ENCODE measurements around the gene KDM2A.

Gene KDM2A

DNA sequence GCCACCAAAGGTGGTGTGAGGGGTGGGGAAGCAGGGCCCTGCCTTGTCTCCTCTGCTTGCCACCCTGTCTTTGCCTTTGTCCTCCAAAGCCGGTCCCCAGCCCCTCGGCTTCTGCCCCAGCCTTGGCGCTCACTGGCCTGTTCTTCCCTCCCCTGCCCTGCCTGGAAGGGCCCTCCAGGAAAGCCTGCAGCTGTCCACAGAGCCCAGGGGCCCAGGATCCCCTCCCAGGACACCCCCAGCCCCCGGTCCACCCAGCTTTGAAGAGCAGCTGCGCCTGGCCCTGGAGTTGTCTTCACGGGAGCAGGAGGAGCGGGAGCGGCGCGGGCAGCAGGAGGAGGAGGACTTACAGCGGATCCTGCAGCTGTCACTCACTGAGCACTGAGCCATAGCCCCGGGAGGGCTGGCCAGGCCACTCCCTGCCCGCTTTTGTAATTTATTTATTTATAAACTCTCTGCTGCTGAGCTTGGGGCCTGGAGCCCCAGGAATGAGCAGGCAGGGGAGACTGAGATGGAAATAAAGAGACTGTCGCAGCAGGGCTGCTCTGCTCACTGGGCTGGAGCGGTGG is 183.0 kb downstream of the KDM2A start:
- Mint-ChIP-seq H3K9me3 (peaks cover 6% of the 10 kb centered on the region), H3K27ac (peak overlapping the region; percentile 89 to 94 (median 94)), H3K4me1 (peaks cover 5% of the 10 kb centered on the region), H3K36me3 (ENCODE audit: low read depth) (peaks cover 21% of the 10 kb centered on the region), H3K4me3 (peak overlapping the region; percentile 81 to 88 (median 87)), H3K27me3 (ENCODE audit: low read depth) (peaks cover 4% of the 10 kb centered on the region)
- TF ChIP-seq, protein P1, sequence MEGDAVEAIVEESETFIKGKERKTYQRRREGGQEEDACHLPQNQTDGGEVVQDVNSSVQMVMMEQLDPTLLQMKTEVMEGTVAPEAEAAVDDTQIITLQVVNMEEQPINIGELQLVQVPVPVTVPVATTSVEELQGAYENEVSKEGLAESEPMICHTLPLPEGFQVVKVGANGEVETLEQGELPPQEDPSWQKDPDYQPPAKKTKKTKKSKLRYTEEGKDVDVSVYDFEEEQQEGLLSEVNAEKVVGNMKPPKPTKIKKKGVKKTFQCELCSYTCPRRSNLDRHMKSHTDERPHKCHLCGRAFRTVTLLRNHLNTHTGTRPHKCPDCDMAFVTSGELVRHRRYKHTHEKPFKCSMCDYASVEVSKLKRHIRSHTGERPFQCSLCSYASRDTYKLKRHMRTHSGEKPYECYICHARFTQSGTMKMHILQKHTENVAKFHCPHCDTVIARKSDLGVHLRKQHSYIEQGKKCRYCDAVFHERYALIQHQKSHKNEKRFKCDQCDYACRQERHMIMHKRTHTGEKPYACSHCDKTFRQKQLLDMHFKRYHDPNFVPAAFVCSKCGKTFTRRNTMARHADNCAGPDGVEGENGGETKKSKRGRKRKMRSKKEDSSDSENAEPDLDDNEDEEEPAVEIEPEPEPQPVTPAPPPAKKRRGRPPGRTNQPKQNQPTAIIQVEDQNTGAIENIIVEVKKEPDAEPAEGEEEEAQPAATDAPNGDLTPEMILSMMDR (IDR thresholded peaks at IDR 0.05; ENCODE audit: unreplicated experiment in 3 of 3): no peak

DNA sequence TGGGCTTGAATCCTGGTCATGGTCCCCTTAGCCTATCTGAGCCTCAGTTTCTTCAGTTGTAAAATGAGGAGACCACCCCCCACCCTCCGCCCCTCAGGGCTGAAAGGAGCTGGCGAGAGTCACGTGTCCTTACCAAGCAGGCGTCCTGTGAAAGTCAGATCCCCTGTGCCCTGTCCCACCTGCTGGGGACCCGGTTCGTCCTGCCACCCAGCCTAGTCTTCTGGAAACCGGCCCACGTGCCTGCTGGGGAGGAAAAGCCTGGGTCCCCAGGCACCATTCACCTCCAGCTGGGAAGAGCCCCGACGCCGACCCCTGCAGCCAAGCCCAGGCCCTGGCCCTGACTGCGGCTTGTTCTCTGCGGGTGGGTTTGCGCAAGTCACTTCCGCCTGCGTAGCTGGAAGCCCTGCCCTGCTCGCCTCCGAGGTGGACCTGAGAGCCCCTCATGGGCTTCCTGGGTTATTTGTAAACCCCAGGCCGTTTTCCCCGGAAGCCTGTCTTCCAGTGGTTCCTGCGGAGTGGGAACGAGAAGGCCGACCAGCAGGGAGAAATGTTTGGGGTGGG is 183.6 kb downstream of the KDM2A start:
- H3K9me3 Mint-ChIP-seq: peaks cover 5% of the 10 kb centered on the region
- peaks cover 4% of the 10 kb centered on the region for H3K27me3 Mint-ChIP-seq (ENCODE audit: low read depth)
- peak overlapping the region; percentile 89 to 94 (median 94) for H3K27ac Mint-ChIP-seq
- H3K4me1 Mint-ChIP-seq: peaks cover 5% of the 10 kb centered on the region
- H3K36me3 Mint-ChIP-seq (ENCODE audit: low read depth): peaks cover 18% of the 10 kb centered on the region
- H3K4me3 Mint-ChIP-seq: peak overlapping the region; percentile 81 to 88 (median 87)
- TF ChIP-seq, protein P1 (IDR thresholded peaks at IDR 0.05; ENCODE audit: unreplicated experiment in 3 of 3): no peak

DNA sequence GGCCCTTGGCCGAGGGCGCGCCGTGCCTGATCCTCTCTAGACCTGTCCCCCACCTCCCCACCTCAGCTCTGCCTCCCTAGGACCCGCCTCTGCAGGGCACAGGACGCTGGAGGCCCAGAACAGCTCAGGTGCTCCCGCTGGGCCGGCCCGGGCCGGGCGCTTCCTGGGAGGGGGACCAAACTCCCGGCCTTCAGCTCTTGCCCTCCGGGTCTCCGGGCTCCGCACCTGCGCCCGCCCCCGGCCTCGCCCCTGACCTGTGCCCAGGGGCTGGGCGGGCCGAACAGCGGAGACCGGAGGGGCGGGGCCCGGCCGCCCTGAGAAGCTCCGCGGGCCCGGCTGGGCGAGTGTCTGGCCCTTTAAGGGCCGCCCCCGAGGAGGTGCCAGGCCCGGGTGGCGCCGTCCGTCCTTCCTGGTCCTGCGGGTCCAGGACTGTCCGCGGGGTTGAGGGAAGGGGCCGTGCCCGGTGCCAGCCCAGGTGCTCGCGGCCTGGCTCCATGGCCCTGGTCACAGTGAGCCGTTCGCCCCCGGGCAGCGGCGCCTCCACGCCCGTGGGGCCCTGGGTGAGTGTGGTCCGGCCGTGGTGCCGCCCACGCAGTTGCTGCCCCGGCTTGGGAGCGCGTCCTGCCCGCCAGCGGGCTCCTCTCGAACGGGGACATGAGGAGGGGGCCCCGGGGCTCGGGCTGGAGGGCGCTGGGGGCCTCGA is 184.2 kb downstream of the KDM2A start, which contains the start of gene SSH3:
TSS of gene SSH3 (plus strand) at position 399 of the 703 bp plus-strand sequence. CDS start at position 495, 96 bp downstream.
- Mint-ChIP-seq H3K9me3 (peaks cover 4% of the 10 kb centered on the region), H3K4me1 (peaks cover 5% of the 10 kb centered on the region), H3K4me3 (peak within 1 kb of the TSS; percentile 81 to 88 (median 87)), H3K36me3 (ENCODE audit: low read depth) (peaks cover 11% of the 10 kb centered on the region), H3K27me3 (ENCODE audit: low read depth) (peaks cover 4% of the 10 kb centered on the region), H3K27ac (peak within 1 kb of the TSS; percentile 89 to 94 (median 94))
- TF ChIP-seq, protein P1 (IDR thresholded peaks at IDR 0.05; ENCODE audit: unreplicated experiment in 3 of 3): no peak

DNA sequence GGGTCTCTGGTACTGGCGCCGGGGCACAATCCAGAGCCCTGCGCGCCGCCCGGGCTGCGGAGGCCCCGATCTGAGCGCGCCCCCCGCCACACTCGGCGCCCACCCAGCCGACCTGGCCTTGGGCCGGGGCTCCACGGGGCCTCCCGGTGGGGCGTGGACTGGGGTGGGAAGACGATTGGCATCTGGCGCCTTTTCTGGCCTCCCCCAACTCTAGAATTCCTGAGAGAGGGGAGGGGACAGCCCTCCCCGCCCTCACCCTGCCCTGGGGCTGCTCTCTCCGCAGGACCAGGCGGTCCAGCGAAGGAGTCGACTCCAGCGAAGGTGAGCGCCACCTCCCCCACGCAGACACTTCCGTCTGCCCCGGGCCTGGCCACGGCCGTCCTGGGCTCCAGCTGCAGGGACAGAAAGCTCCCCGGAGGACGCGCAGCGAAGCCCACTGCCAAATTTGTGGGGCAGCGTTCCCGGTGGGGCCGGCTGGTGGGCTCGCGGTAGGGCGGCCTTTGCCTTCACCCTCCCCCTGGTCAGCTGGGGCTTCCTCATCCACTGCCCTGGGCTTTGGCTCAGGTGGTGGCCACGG is 184.9 kb downstream of the KDM2A start:
- TF ChIP-seq, protein P1 (IDR thresholded peaks at IDR 0.05; ENCODE audit: unreplicated experiment in 3 of 3): no peak
- peaks cover 5% of the 10 kb centered on the region for H3K4me1 Mint-ChIP-seq
- H3K4me3 Mint-ChIP-seq: peak overlapping the region; percentile 53 to 81 (median 71)
- peaks cover 5% of the 10 kb centered on the region for H3K36me3 Mint-ChIP-seq (ENCODE audit: low read depth)
- peaks cover 4% of the 10 kb centered on the region for H3K27me3 Mint-ChIP-seq (ENCODE audit: low read depth)
- H3K9me3 Mint-ChIP-seq: no peaks in the 10 kb centered on the region
- no peak overlapping the region for H3K27ac Mint-ChIP-seq

DNA sequence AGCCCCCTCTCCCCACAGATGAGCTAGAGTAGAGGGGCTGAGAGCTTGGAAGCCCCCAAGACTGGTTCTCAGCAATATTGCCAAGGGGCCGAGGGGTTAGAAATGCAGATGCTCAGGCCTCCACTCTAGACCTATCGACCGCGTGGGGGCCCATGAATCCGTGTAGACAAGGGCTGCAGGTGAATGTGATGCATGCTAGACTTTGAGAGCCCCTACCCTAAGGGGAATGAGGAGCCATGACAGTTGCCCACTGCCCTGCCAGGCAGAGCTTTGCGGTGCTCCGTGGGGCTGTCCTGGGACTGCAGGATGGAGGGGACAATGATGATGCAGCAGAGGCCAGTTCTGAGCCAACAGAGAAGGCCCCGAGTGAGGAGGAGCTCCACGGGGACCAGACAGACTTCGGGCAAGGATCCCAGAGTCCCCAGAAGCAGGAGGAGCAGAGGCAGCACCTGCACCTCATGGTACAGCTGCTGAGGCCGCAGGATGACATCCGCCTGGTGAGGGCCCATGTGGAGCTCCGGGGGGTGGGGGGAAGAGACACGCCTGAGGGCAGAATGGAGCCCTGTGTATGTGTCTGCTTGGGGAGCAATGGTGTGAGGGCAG is 185.5 kb downstream of the KDM2A start:
- H3K27ac Mint-ChIP-seq: no peak overlapping the region
- TF ChIP-seq, protein P1 (IDR thresholded peaks at IDR 0.05; ENCODE audit: unreplicated experiment in 3 of 3): no peak
- peaks cover 5% of the 10 kb centered on the region for H3K4me1 Mint-ChIP-seq
- H3K36me3 Mint-ChIP-seq (ENCODE audit: low read depth): peaks cover 5% of the 10 kb centered on the region
- no peaks in the 10 kb centered on the region for H3K9me3 Mint-ChIP-seq
- H3K4me3 Mint-ChIP-seq: peak overlapping the region; percentile 30 to 66 (median 56)
- H3K27me3 Mint-ChIP-seq (ENCODE audit: low read depth): peaks cover 4% of the 10 kb centered on the region

Measured in nephron (organoid).